ENCODE data around the gene INAFM2.
A peak's percentile ranks its signal among the peaks of the same experiment; 100 is the strongest.

Gene INAFM2

GRCh38 chr15:40323239-40323952 lies at the start of gene INAFM2:
Gene INAFM2, plus strand, starts transcription at chr15:40323692. Its CDS starts 364 bp downstream, at chr15:40324056.
- DNase-seq, result peak; percentile 91

- DNase-seq, result peak; percentile 91
Observed at GRCh38 chr15:40274350-40275274, 48.9 kb upstream of the INAFM2 start.

- DNase-seq, result no peak
Observed at GRCh38 chr15:40275523-40275922, 48.0 kb upstream of the INAFM2 start.

GRCh38 chr15:40275954-40276353 lies 47.5 kb upstream of the INAFM2 start:
- no peak for DNase-seq

- DNase-seq, result no peak
Observed at GRCh38 chr15:40276927-40277326, 46.6 kb upstream of the INAFM2 start.

- no peak for DNase-seq
Observed at GRCh38 chr15:40277471-40277870, 46.0 kb upstream of the INAFM2 start.

GRCh38 chr15:40278026-40278425 lies 45.5 kb upstream of the INAFM2 start:
- DNase-seq, result no peak

- peak; percentile 76 for DNase-seq
Observed at GRCh38 chr15:40279437-40280141, 43.9 kb upstream of the INAFM2 start.

- DNase-seq, result no peak
Observed at GRCh38 chr15:40280260-40281056, 43.0 kb upstream of the INAFM2 start.

GRCh38 chr15:40281057-40281800 lies 42.3 kb upstream of the INAFM2 start:
- DNase-seq, result no peak

GRCh38 chr15:40281801-40282146 lies 41.7 kb upstream of the INAFM2 start:
- DNase-seq, result no peak

- DNase-seq, result peak; percentile 62
Observed at GRCh38 chr15:40282147-40282868, 41.2 kb upstream of the INAFM2 start.

GRCh38 chr15:40282869-40283614 lies 40.5 kb upstream of the INAFM2 start, which contains the start of gene ANKRD63:
Gene ANKRD63, minus strand, starts transcription at chr15:40283064. Its CDS starts 478 bp downstream, at chr15:40282586.
- DNase-seq, result no peak

GRCh38 chr15:40283615-40284300 lies 39.7 kb upstream of the INAFM2 start:
- DNase-seq, result no peak

GRCh38 chr15:40285151-40285550 lies 38.3 kb upstream of the INAFM2 start:
- no peak for DNase-seq

GRCh38 chr15:40285554-40286011 lies 37.9 kb upstream of the INAFM2 start:
- no peak for DNase-seq

- DNase-seq, result no peak
Observed at GRCh38 chr15:40286061-40286532, 37.4 kb upstream of the INAFM2 start.

GRCh38 chr15:40286794-40287193 lies 36.7 kb upstream of the INAFM2 start:
- no peak for DNase-seq

GRCh38 chr15:40287505-40287904 lies 36.0 kb upstream of the INAFM2 start:
- DNase-seq, result no peak
